Esophagus mucosa (tissue), 1 donor: ENCODE data around the gene ADGRG7. TPM values are rescaled to one million over a fixed set of nuclear protein-coding genes. Genes with fewer than 3 reads are reported as not detected.
"Not testable (repeated sequence)": the region's sequence is repeated elsewhere in the genome, so short reads cannot be mapped to it uniquely, and the experiment has no call there.

ENCODE experiments used
- ATAC-seq: fragments of 200-7000 bp; cut with Tn5 transposase; one replicate; pipeline ENCODE4 v1.9.1; 2020
- total RNA-seq: library from RNA; stranded (reverse); gene quantifications from one replicate; pipeline ENCODE4 v1.2.4, GENCODE V29; 2023
- donor health status: DM: yes; HTN: yes; CAD: no.

The ADGRG7 gene
- not detected for total RNA-seq

GRCh38 chr3:100609305-100609704 is at the start of gene ADGRG7:
Gene ADGRG7 (plus strand): TSS chr3:100609601. CDS start chr3:100609857, 256 bp downstream.
- ATAC-seq = no peak

- ATAC-seq = no peak
Observed at GRCh38 chr3:100560426-100560825, 49.0 kb upstream of the ADGRG7 start.

- peak; percentile 54 for ATAC-seq
Observed at GRCh38 chr3:100561459-100562158, 47.8 kb upstream of the ADGRG7 start.

- peak; percentile 82 for ATAC-seq
Observed at GRCh38 chr3:100562224-100562857, 47.1 kb upstream of the ADGRG7 start.

- no peak for ATAC-seq
Observed at GRCh38 chr3:100563228-100563627, 46.2 kb upstream of the ADGRG7 start.

GRCh38 chr3:100563652-100564211 is 45.7 kb upstream of the ADGRG7 start:
- ATAC-seq = peak; percentile 34

GRCh38 chr3:100570811-100571210 is 38.6 kb upstream of the ADGRG7 start:
- ATAC-seq = no peak

GRCh38 chr3:100574536-100574935 is 34.9 kb upstream of the ADGRG7 start:
- ATAC-seq = no peak

- ATAC-seq = no peak
Observed at GRCh38 chr3:100575704-100576103, 33.7 kb upstream of the ADGRG7 start.

- ATAC-seq = no peak
Observed at GRCh38 chr3:100577382-100578008, 31.9 kb upstream of the ADGRG7 start.

- no peak for ATAC-seq
Observed at GRCh38 chr3:100578646-100579045, 30.8 kb upstream of the ADGRG7 start.

- ATAC-seq = no peak
Observed at GRCh38 chr3:100580147-100580546, 29.3 kb upstream of the ADGRG7 start.

GRCh38 chr3:100581650-100582049 is 27.8 kb upstream of the ADGRG7 start:
- ATAC-seq = no peak

GRCh38 chr3:100582157-100582556 is 27.2 kb upstream of the ADGRG7 start:
- ATAC-seq = not testable (repeated sequence)

- no peak for ATAC-seq
Observed at GRCh38 chr3:100584101-100584660, 25.2 kb upstream of the ADGRG7 start.

GRCh38 chr3:100586832-100587231 is 22.6 kb upstream of the ADGRG7 start:
- no peak for ATAC-seq

- no peak for ATAC-seq
Observed at GRCh38 chr3:100588251-100588650, 21.1 kb upstream of the ADGRG7 start.

GRCh38 chr3:100590114-100590839 is 19.1 kb upstream of the ADGRG7 start:
- peak; percentile 91 for ATAC-seq

GRCh38 chr3:100590840-100591147 is 18.6 kb upstream of the ADGRG7 start:
- no peak for ATAC-seq

- no peak for ATAC-seq
Observed at GRCh38 chr3:100591411-100591810, 18.0 kb upstream of the ADGRG7 start.

GRCh38 chr3:100600181-100601042 is 9.0 kb upstream of the ADGRG7 start:
- ATAC-seq = peak; percentile 98
